ENCODE results near the gene IL11. TPM values are rescaled to one million over a fixed set of nuclear protein-coding genes. Genes with fewer than 3 reads are reported as not detected.

The IL11 gene
- total RNA-seq, 6 experiments from 2014 or later, result not detected

- Histone ChIP-seq H3K36me3 (no peaks in the 10 kb centered on the region), H3K4me3 (peak overlapping the region; percentile 1 to 36 (median 4)), H3K9me3 (no peaks in the 10 kb centered on the region), H3K4me1 (peaks cover 0 to 6% (median 0%) of the 10 kb centered on the region in 4 donors), H3K27me3 (peaks cover 0 to 11% of the 10 kb centered on the region in 2 donors), H3K27ac (no peak overlapping the region)
- TF ChIP-seq POLR2A (IDR thresholded peaks at IDR 0.05), result no peak
- TF ChIP-seq, protein P1, sequence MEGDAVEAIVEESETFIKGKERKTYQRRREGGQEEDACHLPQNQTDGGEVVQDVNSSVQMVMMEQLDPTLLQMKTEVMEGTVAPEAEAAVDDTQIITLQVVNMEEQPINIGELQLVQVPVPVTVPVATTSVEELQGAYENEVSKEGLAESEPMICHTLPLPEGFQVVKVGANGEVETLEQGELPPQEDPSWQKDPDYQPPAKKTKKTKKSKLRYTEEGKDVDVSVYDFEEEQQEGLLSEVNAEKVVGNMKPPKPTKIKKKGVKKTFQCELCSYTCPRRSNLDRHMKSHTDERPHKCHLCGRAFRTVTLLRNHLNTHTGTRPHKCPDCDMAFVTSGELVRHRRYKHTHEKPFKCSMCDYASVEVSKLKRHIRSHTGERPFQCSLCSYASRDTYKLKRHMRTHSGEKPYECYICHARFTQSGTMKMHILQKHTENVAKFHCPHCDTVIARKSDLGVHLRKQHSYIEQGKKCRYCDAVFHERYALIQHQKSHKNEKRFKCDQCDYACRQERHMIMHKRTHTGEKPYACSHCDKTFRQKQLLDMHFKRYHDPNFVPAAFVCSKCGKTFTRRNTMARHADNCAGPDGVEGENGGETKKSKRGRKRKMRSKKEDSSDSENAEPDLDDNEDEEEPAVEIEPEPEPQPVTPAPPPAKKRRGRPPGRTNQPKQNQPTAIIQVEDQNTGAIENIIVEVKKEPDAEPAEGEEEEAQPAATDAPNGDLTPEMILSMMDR (IDR thresholded peaks at IDR 0.05), result no peak
- ATAC-seq (peak; percentile 73 to 91 (median 87)), DNase-seq (peak in 2 of 3 donors; percentile 67 to 76)
- 5% methylated on average over 17 of the region's 72 CpGs for WGBS (ENCODE audit: insufficient coverage, low coverage, low lambda C conversion rate, missing lambda C conversion rate)
- intact Hi-C loops (cut with DNase I), result no loop called here
Observed at GRCh38 chr19:55353803-55354697, 16.2 kb downstream of the IL11 start.

DNA sequence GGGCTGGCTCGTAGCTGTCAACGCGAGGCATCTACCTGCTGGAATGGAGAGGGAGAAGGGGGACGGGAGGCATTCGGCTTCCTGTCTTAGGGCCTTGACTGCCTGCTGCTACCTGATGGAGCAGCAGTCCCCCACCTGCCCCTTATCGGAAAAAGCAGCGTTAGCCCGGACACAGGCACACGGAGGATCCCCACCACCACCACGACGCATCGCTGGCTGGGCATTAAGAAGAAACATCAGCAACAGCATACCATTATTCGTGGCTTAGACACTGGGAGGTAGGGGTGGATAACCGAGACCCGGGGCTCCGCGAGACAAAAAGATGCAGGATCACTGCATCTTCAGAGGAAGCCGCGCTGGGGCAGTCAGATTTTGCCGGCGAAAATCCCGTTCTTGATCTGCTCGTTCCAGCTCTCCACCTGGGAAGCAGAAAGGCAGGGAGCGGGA lies 16.9 kb downstream of the IL11 start:
- TF ChIP-seq, protein P1 (IDR thresholded peaks at IDR 0.05), result no peak
- TF ChIP-seq POLR2A (IDR thresholded peaks at IDR 0.05), result no peak
- Histone ChIP-seq H3K36me3 (no peaks in the 10 kb centered on the region), H3K9me3 (no peaks in the 10 kb centered on the region), H3K4me1 (peaks cover 0 to 6% (median 0%) of the 10 kb centered on the region in 4 donors), H3K27ac (no peak overlapping the region), H3K4me3 (peak overlapping the region; percentile 1 to 36 (median 4)), H3K27me3 (peaks cover 0 to 11% of the 10 kb centered on the region in 2 donors)
- DNase-seq (no peak), ATAC-seq (no peak)
- intact Hi-C loops (cut with DNase I), result no loop called here
- WGBS (ENCODE audit: insufficient coverage, low coverage, low lambda C conversion rate, missing lambda C conversion rate), result 3% methylated on average over 17 of the region's 24 CpGs

- ATAC-seq, result no peak
- peaks cover 0 to 11% of the 10 kb centered on the region in 2 donors for H3K27me3 ChIP-seq
- TF ChIP-seq, protein P1 (IDR thresholded peaks at IDR 0.05), result no peak
- no peak for TF ChIP-seq POLR2A (IDR thresholded peaks at IDR 0.05)
- peaks cover 0 to 6% (median 0%) of the 10 kb centered on the region in 4 donors for H3K4me1 ChIP-seq
- no peaks in the 10 kb centered on the region for H3K9me3 ChIP-seq
- 68% methylated on average over 18 of the region's 25 CpGs for WGBS (ENCODE audit: insufficient coverage, low coverage, low lambda C conversion rate, missing lambda C conversion rate)
- no peak overlapping the region for H3K27ac ChIP-seq
- H3K36me3 ChIP-seq, result no peaks in the 10 kb centered on the region
- DNase-seq, result no peak
- no peak overlapping the region for H3K4me3 ChIP-seq
- intact Hi-C loops (cut with DNase I), result no loop called here
Observed at GRCh38 chr19:55352549-55353145, 17.6 kb downstream of the IL11 start.

DNA sequence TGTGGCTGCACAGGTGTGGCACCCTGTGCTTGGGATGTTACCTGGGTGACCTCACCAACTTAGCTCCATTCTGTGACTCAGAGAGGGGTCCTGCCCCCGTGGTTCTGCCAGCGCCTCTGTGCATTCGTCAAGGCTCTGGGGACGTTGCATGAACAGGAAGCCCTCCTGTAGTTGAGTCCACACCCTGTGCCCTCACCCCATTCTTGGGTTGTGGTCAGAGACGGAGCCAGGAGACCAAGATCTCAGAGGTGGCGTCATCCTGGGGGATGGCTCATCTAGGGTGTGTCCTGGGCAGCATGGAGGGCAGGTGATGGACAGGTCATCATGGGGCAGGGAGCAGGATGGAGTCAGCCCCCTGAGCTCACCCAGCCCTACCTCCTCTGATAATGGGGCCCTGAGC lies 18.2 kb downstream of the IL11 start:
- ATAC-seq (no peak), DNase-seq (no peak)
- H3K9me3 ChIP-seq, result no peaks in the 10 kb centered on the region
- no peak for TF ChIP-seq POLR2A (IDR thresholded peaks at IDR 0.05)
- TF ChIP-seq, protein P1 (IDR thresholded peaks at IDR 0.05), result no peak
- H3K27me3 ChIP-seq, result peaks cover 0 to 11% of the 10 kb centered on the region in 2 donors
- intact Hi-C loops (cut with DNase I), result no loop called here
- H3K4me1 ChIP-seq, result peaks cover 0 to 6% (median 0%) of the 10 kb centered on the region in 4 donors
- H3K4me3 ChIP-seq, result no peak overlapping the region
- no CpG with 5 or more reads among the region's 6 CpGs for WGBS (ENCODE audit: insufficient coverage, low coverage, low lambda C conversion rate, missing lambda C conversion rate)
- no peaks in the 10 kb centered on the region for H3K36me3 ChIP-seq
- H3K27ac ChIP-seq, result no peak overlapping the region
